WTC11 (cell line): Measurements from ENCODE around the gene ANAPC10. TPM values are rescaled to one million over a fixed set of nuclear protein-coding genes. Genes with fewer than 3 reads are reported as not detected.

Source experiments
- ATAC-seq: fragments of 200-7000 bp; cut with Tn5 transposase; 2 replicates; pipeline ENCODE4 v1.10.0; 2021; ENCODE audit warnings: mild to moderate bottlenecking, moderate library complexity
- CTCF ChIA-PET: fragments of 300-600 bp; sonication (Branson Sonifier 250); formaldehyde crosslinking; loops from one replicate; lab custom pipeline; 2021; ENCODE audit warnings: antibody characterized with exemption; lab: Charles Lee
- POLR2A ChIA-PET: fragments of 350-600 bp; sonication (Branson Sonifier 250); formaldehyde crosslinking; loops from one replicate; lab custom pipeline; 2021; ENCODE audit warnings: antibody characterized with exemption; lab: Charles Lee
- DNase-seq: peaks from one replicate; pipeline ENCODE4 v3.0.0; 2021; ENCODE audit warnings: low spot score
- H3K27ac Mint-ChIP-seq: 2 replicates; pipeline ENCODE4 v1.8.0; 2021; ENCODE audit warnings: mixed read lengths
- H3K27me3 Mint-ChIP-seq: 2 replicates; pipeline ENCODE4 v1.8.0; 2021; ENCODE audit warnings: low read depth, mild to moderate bottlenecking, moderate library complexity, mixed read lengths
- H3K36me3 Mint-ChIP-seq: 2 replicates; pipeline ENCODE4 v1.8.0; 2021; ENCODE audit warnings: mixed read lengths
- H3K4me1 Mint-ChIP-seq: 2 replicates; pipeline ENCODE4 v1.8.0; 2022; ENCODE audit warnings: mixed read lengths
- H3K4me3 Mint-ChIP-seq: 2 replicates; pipeline ENCODE4 v1.8.0; 2021; ENCODE audit warnings: mild to moderate bottlenecking, moderate library complexity, mixed read lengths
- H3K9me3 Mint-ChIP-seq: 2 replicates; pipeline ENCODE4 v1.8.0; 2021; ENCODE audit warnings: mixed read lengths
- CREB1 ChIP-seq: sonication (generic); formaldehyde crosslinking; IDR thresholded peaks from 2 replicates; pipeline ENCODE4 v1.8.0; 2023; ENCODE audit warnings: mild to moderate bottlenecking, missing genetic modification reagents
- ESRRA ChIP-seq: sonication (generic); formaldehyde crosslinking; IDR thresholded peaks from 2 replicates; pipeline ENCODE4 v1.8.1; 2022; ENCODE audit warnings: mild to moderate bottlenecking, missing genetic modification reagents, borderline replicate concordance
- HMGA2 ChIP-seq: fragments of 250-450 bp; sonication (Bioruptor Pico); IDR thresholded peaks from 2 replicates; pipeline ENCODE4 v1.4.0; 2021; ENCODE audit warnings: mild to moderate bottlenecking, moderate library complexity
- IRF2 ChIP-seq: sonication (generic); formaldehyde crosslinking; IDR thresholded peaks from 2 replicates; pipeline ENCODE4 v1.8.0; 2022; ENCODE audit warnings: low read depth, missing genetic modification reagents, borderline replicate concordance
- KAT7 ChIP-seq: sonication (generic); formaldehyde crosslinking; IDR thresholded peaks from 2 replicates; pipeline ENCODE4 v1.8.1; 2023; ENCODE audit warnings: missing genetic modification reagents, mild to moderate bottlenecking, borderline replicate concordance
- NFATC4 ChIP-seq: fragments of 250-450 bp; sonication (Bioruptor Pico); IDR thresholded peaks from 2 replicates; pipeline ENCODE4 v1.9.0; 2021; ENCODE audit warnings: mild to moderate bottlenecking
- NR2C2 ChIP-seq: sonication (generic); formaldehyde crosslinking; IDR thresholded peaks from 2 replicates; pipeline ENCODE4 v1.8.0; 2022; ENCODE audit warnings: mild to moderate bottlenecking, missing genetic modification reagents
- NR3C1 ChIP-seq: sonication (generic); formaldehyde crosslinking; conservative IDR thresholded peaks from 2 replicates; pipeline ENCODE4 v1.8.1; 2023; ENCODE audit warnings: low read depth, mild to moderate bottlenecking, missing genetic modification reagents
- SOX15 ChIP-seq: fragments of 250-450 bp; sonication (Bioruptor Pico); IDR thresholded peaks from 2 replicates; pipeline ENCODE4 v1.9.0; 2021; ENCODE audit warnings: mild to moderate bottlenecking
- ZNF121 ChIP-seq: sonication (generic); formaldehyde crosslinking; IDR thresholded peaks from 2 replicates; pipeline ENCODE4 v1.8.0; 2023; ENCODE audit warnings: missing genetic modification reagents
- ZNF416 ChIP-seq: fragments of 250-450 bp; sonication (Bioruptor Pico); IDR thresholded peaks from 2 replicates; pipeline ENCODE4 v1.9.0; 2021; ENCODE audit warnings: mild to moderate bottlenecking, inconsistent platforms
- total RNA-seq: library from RNA; stranded (reverse); gene quantifications from 3 replicates; pipeline ENCODE4 v1.2.3, GENCODE V29; 2021
- TF ChIP-seq, protein P1 (sequence below): fragments of 250-450 bp; sonication (Bioruptor Pico); IDR thresholded peaks from 2 replicates; pipeline ENCODE4 v1.9.0; 2021; ENCODE audit warnings: mild to moderate bottlenecking
- TF ChIP-seq, protein P2 (sequence below): sonication (generic); formaldehyde crosslinking; IDR thresholded peaks from 2 replicates; pipeline ENCODE4 v1.8.1; 2023; ENCODE audit warnings: mild to moderate bottlenecking, missing genetic modification reagents, borderline replicate concordance
- TF ChIP-seq, protein P3 (sequence below): sonication (generic); formaldehyde crosslinking; IDR thresholded peaks from 2 replicates; pipeline ENCODE4 v1.8.0; 2022; ENCODE audit warnings: mild to moderate bottlenecking, missing genetic modification reagents
- TF ChIP-seq, protein P4 (sequence below): sonication (generic); formaldehyde crosslinking; IDR thresholded peaks from 2 replicates; pipeline ENCODE4 v1.8.0; 2023; ENCODE audit warnings: missing genetic modification reagents, mild to moderate bottlenecking, borderline replicate concordance
- TF ChIP-seq, protein P5 (sequence below): sonication (generic); formaldehyde crosslinking; IDR thresholded peaks from 2 replicates; pipeline ENCODE4 v1.8.0; 2023; ENCODE audit warnings: mild to moderate bottlenecking, missing genetic modification reagents
- TF ChIP-seq, protein P6 (sequence below): sonication (generic); formaldehyde crosslinking; IDR thresholded peaks from 2 replicates; pipeline ENCODE4 v1.8.1; 2022; ENCODE audit warnings: mild to moderate bottlenecking, missing genetic modification reagents, moderate library complexity, borderline replicate concordance
- TF ChIP-seq, protein P7 (sequence below): sonication (generic); formaldehyde crosslinking; IDR thresholded peaks from 2 replicates; pipeline ENCODE4 v1.8.1; 2022; ENCODE audit warnings: missing genetic modification reagents, borderline replicate concordance

Gene ANAPC10
- total RNA-seq, 1 experiment from 2014 or later, result 18.2 TPM

DNA sequence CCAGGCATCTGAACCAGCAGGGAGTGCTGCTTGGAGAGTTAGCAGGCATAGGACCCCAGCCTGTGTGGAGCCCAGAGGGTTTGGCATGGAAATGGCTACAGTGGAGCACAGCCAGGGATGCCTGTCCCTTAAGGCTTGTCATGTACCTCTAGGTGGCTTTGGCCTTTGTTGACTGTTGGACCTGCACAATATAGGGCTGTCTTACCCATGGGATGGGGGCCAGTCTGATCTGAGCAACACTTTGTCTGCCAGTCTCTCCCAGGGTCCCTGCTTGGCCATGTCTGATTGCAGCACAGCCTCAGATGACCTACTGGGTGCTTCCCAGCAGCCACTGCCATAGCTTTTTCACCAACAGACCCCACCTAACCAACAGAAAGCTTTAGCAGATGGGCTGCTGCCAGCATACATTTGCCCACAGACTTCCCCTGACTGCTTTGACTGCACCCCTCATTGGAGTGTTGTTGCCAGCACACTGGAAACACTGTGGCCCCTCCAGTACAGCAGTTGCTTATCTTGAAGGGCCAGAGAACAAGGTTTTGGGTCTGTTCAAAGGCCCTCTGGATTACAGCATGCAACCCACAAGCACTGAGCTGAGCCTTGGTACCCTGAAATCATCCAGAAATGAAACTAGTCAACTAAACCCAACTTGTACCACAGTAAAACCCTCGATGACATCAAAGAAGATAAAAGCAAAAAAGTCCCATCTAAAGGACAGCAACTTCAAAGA is 22.1 kb downstream of the ANAPC10 start (continued):
- TF ChIP-seq, protein P1, sequence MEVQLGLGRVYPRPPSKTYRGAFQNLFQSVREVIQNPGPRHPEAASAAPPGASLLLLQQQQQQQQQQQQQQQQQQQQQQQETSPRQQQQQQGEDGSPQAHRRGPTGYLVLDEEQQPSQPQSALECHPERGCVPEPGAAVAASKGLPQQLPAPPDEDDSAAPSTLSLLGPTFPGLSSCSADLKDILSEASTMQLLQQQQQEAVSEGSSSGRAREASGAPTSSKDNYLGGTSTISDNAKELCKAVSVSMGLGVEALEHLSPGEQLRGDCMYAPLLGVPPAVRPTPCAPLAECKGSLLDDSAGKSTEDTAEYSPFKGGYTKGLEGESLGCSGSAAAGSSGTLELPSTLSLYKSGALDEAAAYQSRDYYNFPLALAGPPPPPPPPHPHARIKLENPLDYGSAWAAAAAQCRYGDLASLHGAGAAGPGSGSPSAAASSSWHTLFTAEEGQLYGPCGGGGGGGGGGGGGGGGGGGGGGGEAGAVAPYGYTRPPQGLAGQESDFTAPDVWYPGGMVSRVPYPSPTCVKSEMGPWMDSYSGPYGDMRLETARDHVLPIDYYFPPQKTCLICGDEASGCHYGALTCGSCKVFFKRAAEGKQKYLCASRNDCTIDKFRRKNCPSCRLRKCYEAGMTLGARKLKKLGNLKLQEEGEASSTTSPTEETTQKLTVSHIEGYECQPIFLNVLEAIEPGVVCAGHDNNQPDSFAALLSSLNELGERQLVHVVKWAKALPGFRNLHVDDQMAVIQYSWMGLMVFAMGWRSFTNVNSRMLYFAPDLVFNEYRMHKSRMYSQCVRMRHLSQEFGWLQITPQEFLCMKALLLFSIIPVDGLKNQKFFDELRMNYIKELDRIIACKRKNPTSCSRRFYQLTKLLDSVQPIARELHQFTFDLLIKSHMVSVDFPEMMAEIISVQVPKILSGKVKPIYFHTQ (CRISPR knock-in tag), result no peak
- TF ChIP-seq HMGA2, result no peak
- TF ChIP-seq, protein P2, sequence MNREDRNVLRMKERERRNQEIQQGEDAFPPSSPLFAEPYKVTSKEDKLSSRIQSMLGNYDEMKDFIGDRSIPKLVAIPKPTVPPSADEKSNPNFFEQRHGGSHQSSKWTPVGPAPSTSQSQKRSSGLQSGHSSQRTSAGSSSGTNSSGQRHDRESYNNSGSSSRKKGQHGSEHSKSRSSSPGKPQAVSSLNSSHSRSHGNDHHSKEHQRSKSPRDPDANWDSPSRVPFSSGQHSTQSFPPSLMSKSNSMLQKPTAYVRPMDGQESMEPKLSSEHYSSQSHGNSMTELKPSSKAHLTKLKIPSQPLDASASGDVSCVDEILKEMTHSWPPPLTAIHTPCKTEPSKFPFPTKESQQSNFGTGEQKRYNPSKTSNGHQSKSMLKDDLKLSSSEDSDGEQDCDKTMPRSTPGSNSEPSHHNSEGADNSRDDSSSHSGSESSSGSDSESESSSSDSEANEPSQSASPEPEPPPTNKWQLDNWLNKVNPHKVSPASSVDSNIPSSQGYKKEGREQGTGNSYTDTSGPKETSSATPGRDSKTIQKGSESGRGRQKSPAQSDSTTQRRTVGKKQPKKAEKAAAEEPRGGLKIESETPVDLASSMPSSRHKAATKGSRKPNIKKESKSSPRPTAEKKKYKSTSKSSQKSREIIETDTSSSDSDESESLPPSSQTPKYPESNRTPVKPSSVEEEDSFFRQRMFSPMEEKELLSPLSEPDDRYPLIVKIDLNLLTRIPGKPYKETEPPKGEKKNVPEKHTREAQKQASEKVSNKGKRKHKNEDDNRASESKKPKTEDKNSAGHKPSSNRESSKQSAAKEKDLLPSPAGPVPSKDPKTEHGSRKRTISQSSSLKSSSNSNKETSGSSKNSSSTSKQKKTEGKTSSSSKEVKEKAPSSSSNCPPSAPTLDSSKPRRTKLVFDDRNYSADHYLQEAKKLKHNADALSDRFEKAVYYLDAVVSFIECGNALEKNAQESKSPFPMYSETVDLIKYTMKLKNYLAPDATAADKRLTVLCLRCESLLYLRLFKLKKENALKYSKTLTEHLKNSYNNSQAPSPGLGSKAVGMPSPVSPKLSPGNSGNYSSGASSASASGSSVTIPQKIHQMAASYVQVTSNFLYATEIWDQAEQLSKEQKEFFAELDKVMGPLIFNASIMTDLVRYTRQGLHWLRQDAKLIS (CRISPR knock-in tag), result no peak
- TF ChIP-seq, protein P3, sequence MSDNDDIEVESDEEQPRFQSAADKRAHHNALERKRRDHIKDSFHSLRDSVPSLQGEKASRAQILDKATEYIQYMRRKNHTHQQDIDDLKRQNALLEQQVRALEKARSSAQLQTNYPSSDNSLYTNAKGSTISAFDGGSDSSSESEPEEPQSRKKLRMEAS (CRISPR knock-in tag), result no peak
- TF ChIP-seq, protein P4, sequence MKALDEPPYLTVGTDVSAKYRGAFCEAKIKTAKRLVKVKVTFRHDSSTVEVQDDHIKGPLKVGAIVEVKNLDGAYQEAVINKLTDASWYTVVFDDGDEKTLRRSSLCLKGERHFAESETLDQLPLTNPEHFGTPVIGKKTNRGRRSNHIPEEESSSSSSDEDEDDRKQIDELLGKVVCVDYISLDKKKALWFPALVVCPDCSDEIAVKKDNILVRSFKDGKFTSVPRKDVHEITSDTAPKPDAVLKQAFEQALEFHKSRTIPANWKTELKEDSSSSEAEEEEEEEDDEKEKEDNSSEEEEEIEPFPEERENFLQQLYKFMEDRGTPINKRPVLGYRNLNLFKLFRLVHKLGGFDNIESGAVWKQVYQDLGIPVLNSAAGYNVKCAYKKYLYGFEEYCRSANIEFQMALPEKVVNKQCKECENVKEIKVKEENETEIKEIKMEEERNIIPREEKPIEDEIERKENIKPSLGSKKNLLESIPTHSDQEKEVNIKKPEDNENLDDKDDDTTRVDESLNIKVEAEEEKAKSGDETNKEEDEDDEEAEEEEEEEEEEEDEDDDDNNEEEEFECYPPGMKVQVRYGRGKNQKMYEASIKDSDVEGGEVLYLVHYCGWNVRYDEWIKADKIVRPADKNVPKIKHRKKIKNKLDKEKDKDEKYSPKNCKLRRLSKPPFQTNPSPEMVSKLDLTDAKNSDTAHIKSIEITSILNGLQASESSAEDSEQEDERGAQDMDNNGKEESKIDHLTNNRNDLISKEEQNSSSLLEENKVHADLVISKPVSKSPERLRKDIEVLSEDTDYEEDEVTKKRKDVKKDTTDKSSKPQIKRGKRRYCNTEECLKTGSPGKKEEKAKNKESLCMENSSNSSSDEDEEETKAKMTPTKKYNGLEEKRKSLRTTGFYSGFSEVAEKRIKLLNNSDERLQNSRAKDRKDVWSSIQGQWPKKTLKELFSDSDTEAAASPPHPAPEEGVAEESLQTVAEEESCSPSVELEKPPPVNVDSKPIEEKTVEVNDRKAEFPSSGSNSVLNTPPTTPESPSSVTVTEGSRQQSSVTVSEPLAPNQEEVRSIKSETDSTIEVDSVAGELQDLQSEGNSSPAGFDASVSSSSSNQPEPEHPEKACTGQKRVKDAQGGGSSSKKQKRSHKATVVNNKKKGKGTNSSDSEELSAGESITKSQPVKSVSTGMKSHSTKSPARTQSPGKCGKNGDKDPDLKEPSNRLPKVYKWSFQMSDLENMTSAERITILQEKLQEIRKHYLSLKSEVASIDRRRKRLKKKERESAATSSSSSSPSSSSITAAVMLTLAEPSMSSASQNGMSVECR (CRISPR knock-in tag), result no peak
- TF ChIP-seq, protein P5, sequence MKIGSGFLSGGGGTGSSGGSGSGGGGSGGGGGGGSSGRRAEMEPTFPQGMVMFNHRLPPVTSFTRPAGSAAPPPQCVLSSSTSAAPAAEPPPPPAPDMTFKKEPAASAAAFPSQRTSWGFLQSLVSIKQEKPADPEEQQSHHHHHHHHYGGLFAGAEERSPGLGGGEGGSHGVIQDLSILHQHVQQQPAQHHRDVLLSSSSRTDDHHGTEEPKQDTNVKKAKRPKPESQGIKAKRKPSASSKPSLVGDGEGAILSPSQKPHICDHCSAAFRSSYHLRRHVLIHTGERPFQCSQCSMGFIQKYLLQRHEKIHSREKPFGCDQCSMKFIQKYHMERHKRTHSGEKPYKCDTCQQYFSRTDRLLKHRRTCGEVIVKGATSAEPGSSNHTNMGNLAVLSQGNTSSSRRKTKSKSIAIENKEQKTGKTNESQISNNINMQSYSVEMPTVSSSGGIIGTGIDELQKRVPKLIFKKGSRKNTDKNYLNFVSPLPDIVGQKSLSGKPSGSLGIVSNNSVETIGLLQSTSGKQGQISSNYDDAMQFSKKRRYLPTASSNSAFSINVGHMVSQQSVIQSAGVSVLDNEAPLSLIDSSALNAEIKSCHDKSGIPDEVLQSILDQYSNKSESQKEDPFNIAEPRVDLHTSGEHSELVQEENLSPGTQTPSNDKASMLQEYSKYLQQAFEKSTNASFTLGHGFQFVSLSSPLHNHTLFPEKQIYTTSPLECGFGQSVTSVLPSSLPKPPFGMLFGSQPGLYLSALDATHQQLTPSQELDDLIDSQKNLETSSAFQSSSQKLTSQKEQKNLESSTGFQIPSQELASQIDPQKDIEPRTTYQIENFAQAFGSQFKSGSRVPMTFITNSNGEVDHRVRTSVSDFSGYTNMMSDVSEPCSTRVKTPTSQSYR (CRISPR knock-in tag), result no peak
- TF ChIP-seq, all 79 proteins: peak for 0

DNA sequence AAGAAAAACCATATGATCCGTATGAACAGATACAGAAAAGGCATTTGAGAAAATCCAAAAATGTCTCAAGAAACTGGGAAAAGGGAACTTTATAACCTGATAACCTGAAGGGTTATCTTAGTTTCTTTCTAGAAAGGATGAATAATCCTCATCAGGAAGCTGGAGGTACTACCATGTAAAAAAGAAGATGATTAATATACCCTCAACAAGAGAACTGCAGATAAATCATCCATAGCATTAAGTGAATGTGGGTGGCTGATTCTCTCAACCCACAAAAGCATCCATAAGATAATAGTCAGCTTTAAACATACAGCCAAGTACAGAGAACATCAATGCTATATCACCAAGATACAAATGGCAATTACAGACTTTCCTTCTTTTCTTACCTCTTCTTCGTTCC is 26.4 kb downstream of the ANAPC10 start:
- CTCF ChIA-PET, result interaction anchor here (1.2 kb wide), 1 partner anchor 9 kb away, joined by 3 read pairs; no protein-coding TSS in a partner anchor
- TF ChIP-seq NR2C2 (no peak), ZNF416 (CRISPR knock-in tag) (no peak), ESRRA (CRISPR knock-in tag) (no peak), IRF2 (no peak), SOX15 (no peak), KAT7 (CRISPR knock-in tag) (no peak), CREB1 (no peak), ZNF121 (CRISPR knock-in tag) (no peak), NR3C1 (CRISPR knock-in tag) (no peak), NFATC4 (CRISPR knock-in tag) (no peak)
- TF ChIP-seq, protein P6, sequence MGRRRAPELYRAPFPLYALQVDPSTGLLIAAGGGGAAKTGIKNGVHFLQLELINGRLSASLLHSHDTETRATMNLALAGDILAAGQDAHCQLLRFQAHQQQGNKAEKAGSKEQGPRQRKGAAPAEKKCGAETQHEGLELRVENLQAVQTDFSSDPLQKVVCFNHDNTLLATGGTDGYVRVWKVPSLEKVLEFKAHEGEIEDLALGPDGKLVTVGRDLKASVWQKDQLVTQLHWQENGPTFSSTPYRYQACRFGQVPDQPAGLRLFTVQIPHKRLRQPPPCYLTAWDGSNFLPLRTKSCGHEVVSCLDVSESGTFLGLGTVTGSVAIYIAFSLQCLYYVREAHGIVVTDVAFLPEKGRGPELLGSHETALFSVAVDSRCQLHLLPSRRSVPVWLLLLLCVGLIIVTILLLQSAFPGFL (CRISPR knock-in tag), result no peak
- TF ChIP-seq, protein P7, sequence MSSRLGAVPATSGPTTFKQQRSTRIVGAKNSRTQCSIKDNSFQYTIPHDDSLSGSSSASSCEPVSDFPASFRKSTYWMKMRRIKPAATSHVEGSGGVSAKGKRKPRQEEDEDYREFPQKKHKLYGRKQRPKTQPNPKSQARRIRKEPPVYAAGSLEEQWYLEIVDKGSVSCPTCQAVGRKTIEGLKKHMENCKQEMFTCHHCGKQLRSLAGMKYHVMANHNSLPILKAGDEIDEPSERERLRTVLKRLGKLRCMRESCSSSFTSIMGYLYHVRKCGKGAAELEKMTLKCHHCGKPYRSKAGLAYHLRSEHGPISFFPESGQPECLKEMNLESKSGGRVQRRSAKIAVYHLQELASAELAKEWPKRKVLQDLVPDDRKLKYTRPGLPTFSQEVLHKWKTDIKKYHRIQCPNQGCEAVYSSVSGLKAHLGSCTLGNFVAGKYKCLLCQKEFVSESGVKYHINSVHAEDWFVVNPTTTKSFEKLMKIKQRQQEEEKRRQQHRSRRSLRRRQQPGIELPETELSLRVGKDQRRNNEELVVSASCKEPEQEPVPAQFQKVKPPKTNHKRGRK (CRISPR knock-in tag), result no peak

More for the DNA sequence above, 26.4 kb downstream of the ANAPC10 start:
- DNase-seq, result no peak
- Mint-ChIP-seq H3K9me3 (peaks cover 3% of the 10 kb centered on the region; the same call in 1 of the 2 replicates), H3K4me3 (no peak overlapping the region), H3K27ac (no peak overlapping the region), H3K36me3 (peaks cover 5% of the 10 kb centered on the region), H3K27me3 (peaks cover 2% of the 10 kb centered on the region; the same call in 1 of the 2 replicates), H3K4me1 (peaks cover 8% of the 10 kb centered on the region)
- no peak for ATAC-seq
- POLR2A ChIA-PET, result no interaction called here
